ENCODE data around the gene SEMA6D.
"Not testable (repeated sequence)": the region's sequence is repeated elsewhere in the genome, so short reads cannot be mapped to it uniquely, and the experiment has no call there.

The SEMA6D gene

GRCh38 chr15:47736143-47736786 is 19.0 kb downstream of the SEMA6D start:
- TF ChIP-seq CTCF (conservative IDR thresholded peaks at IDR 0.05), result no peak
- H3K27ac ChIP-seq, result no peak overlapping the region

- no peak for TF ChIP-seq CTCF (conservative IDR thresholded peaks at IDR 0.05)
- H3K27ac ChIP-seq, result no peak overlapping the region
These were observed 20.2 kb downstream of the SEMA6D start for GRCh38 chr15:47737477-47737876.

DNA sequence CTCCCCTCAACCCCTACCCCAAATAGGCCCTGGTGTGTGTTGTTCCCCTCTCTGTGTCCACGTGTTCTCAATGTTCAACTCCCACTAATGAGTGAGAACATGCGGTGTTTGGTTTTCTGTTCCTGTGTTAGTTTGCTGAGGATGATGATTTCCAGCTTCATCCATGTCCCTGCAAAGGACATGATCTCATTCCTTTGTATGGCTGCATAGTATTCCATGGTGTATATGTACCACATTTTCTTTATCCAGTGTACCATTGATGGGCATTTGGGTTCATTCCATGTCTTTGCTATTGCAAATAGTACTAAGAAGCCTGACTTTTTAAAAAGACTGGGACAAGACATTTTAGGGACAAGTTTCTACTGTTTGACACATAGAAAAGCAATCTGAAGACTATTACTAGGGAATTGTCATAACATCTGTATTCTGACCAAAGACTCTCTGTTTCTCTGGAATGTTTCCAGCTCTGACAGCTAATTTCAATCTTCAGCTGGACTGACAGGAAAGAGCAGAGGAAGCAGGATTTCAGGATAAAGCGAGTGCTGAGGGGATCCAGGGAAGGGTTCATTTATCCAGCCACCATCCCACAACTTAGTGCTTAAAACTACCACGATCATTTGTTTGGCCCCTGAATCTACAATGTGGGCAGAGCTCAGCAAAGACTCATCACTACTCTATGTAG is 21.0 kb downstream of the SEMA6D start:
- H3K27ac ChIP-seq, result not testable (repeated sequence)

DNA sequence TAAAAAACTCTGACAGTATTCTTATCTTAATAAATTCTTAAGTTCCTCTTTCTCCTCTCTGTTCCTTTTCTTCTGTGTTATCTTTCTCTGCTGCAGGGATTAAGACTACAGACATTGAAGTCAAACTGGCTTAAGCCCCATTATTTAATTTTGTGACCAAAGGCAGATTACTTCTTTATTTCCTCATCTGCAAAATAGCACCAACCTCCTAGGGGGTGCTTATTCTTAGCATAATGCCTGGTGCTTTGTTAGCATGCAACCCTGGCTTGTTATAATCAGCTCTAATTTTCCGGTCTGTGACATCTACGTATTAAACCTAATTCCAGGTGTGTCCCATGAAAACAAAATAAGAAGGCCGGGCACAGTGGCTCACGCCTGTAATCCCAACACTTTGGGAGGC is 23.8 kb downstream of the SEMA6D start:
- H3K27ac ChIP-seq, result no peak overlapping the region
- TF ChIP-seq CTCF (conservative IDR thresholded peaks at IDR 0.05), result no peak

DNA sequence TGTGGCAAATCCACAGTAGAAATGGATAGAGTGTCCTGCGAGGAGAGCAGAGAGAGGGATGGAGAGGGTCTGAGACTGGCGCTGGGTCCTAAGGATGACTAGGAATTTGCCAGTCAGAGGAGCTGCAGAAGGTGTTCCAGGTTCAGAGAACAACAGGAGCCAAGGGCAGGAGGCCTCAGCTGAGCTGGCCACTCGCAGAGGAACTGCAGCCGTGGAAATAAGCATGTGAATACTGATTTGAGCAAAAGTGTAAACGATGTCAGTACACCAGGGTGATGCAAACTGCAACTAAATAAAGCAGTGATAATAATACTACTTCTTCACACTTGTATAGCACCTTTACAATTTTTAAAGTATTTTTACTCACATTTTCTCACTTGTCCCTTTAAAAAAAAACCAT is 24.6 kb downstream of the SEMA6D start:
- TF ChIP-seq CTCF (conservative IDR thresholded peaks at IDR 0.05), result no peak
- H3K27ac ChIP-seq, result no peak overlapping the region

GRCh38 chr15:47742334-47742733 is 25.0 kb downstream of the SEMA6D start:
- H3K27ac ChIP-seq, result no peak overlapping the region
- no peak for TF ChIP-seq CTCF (conservative IDR thresholded peaks at IDR 0.05)

- H3K27ac ChIP-seq, result no peak overlapping the region
- no peak for TF ChIP-seq CTCF (conservative IDR thresholded peaks at IDR 0.05)
These were observed 25.4 kb downstream of the SEMA6D start for GRCh38 chr15:47742742-47743141.

DNA sequence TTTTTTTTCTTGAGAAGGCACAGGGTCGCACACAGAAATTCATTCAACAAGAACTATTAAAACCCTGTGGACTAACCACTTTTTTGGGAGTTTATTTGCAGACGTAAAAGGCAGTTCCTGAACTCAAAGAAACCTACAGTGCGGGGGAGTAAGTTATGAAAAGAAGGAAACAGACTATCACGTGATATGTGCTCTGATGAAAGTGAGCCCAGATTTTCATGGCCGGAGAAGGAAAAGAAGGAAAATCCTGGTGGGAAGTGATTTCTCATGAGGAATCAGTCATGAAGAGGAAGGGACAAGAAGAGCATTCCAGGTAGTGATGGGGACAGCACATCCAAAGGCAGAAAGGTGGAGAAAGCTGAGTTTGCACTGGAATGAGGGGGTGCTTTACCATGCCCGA is 26.1 kb downstream of the SEMA6D start:
- TF ChIP-seq CTCF (conservative IDR thresholded peaks at IDR 0.05), result no peak
- no peak overlapping the region for H3K27ac ChIP-seq
